ENCODE results near the gene MRPL9.

The MRPL9 gene

GRCh38 chr1:151762941-151763921, at the start of gene MRPL9:
TSS of gene MRPL9 (minus strand) at chr1:151763496. CDS start at chr1:151763479, 17 bp downstream.
- peak; percentile 73 for DNase-seq

GRCh38 chr1:151811181-151811580, 47.9 kb upstream of the MRPL9 start:
- no peak for DNase-seq

- DNase-seq: no peak
These were observed 46.8 kb upstream of the MRPL9 start for GRCh38 chr1:151809985-151810556.

- no peak for DNase-seq
These were observed 46.1 kb upstream of the MRPL9 start for GRCh38 chr1:151809290-151809984.

- DNase-seq: no peak
These were observed 44.5 kb upstream of the MRPL9 start for GRCh38 chr1:151807766-151808165.

- DNase-seq: no peak
These were observed 43.8 kb upstream of the MRPL9 start for GRCh38 chr1:151807131-151807530.

GRCh38 chr1:151806170-151806569, 42.9 kb upstream of the MRPL9 start:
- DNase-seq: no peak

- no peak for DNase-seq
These were observed 41.9 kb upstream of the MRPL9 start, which contains the start of gene LINGO4 for GRCh38 chr1:151805066-151805820. TSS of gene LINGO4 (minus strand) at chr1:151805419. CDS start at chr1:151802704, 2,715 bp downstream.

GRCh38 chr1:151803915-151804314, 40.6 kb upstream of the MRPL9 start:
- DNase-seq: no peak

GRCh38 chr1:151803164-151803563, 39.9 kb upstream of the MRPL9 start:
- DNase-seq: no peak

- DNase-seq: no peak
These were observed 39.1 kb upstream of the MRPL9 start for GRCh38 chr1:151802372-151802771.

GRCh38 chr1:151801846-151802245, 38.5 kb upstream of the MRPL9 start:
- DNase-seq: no peak

- no peak for DNase-seq
These were observed 38.1 kb upstream of the MRPL9 start for GRCh38 chr1:151801310-151801820.

GRCh38 chr1:151800830-151801229, 37.5 kb upstream of the MRPL9 start:
- no peak for DNase-seq

- no peak for DNase-seq
These were observed 36.1 kb upstream of the MRPL9 start for GRCh38 chr1:151799179-151800022.

GRCh38 chr1:151798571-151798970, 35.3 kb upstream of the MRPL9 start:
- DNase-seq: no peak

- DNase-seq: no peak
These were observed 27.8 kb upstream of the MRPL9 start for GRCh38 chr1:151790940-151791651.

- DNase-seq: peak; percentile 99
These were observed 27.0 kb upstream of the MRPL9 start, which contains the start of gene TDRKH for GRCh38 chr1:151790071-151790939. TSS of gene TDRKH (minus strand) at chr1:151790500. CDS start at chr1:151783022, 7,478 bp downstream.

GRCh38 chr1:151787689-151788088, 24.4 kb upstream of the MRPL9 start:
- DNase-seq: no peak

GRCh38 chr1:151783796-151784195, 20.5 kb upstream of the MRPL9 start:
- DNase-seq: no peak

All from DMS79 treated with DMSO at 0.1 percent for 48 hours (cell line).